Esophagus muscularis mucosa (tissue), 4 donors: ENCODE results near the gene NDUFAF2. TPM values are rescaled to one million over a fixed set of nuclear protein-coding genes. Genes with fewer than 3 reads are reported as not detected.
"Not testable (repeated sequence)": the region's sequence is repeated elsewhere in the genome, so short reads cannot be mapped to it uniquely, and the experiment has no call there.

Experiments
- DNase-seq: peaks from one replicate; pipeline ENCODE4 v3.0.0-alpha.2; 2017; ENCODE audit errors: extremely low spot score
- H3K27ac ChIP-seq, 4 donors: fragments of 200-600 bp; sonication (generic); replicated peaks in 1 of 4; 1 replicate in 3 of 4; 2 replicates in 1 of 4; pipeline ENCODE4 v1.5.1; 2016 to 2019; ENCODE audit warnings: mild to moderate bottlenecking in 1 of 4
- H3K27me3 ChIP-seq, 4 donors: fragments of 200-600 bp; sonication (generic); one replicate each; pipeline versions ENCODE4 v1.5.1 to v1.6.0; 2016 to 2019
- H3K36me3 ChIP-seq, 4 donors: fragments of 200-600 bp; sonication (generic); one replicate each; pipeline ENCODE4 v1.5.1; 2016 to 2019
- H3K4me1 ChIP-seq, 4 donors: fragments of 200-600 bp; sonication (generic); one replicate each; pipeline ENCODE4 v1.5.1; 2016 to 2019
- H3K4me3 ChIP-seq, 4 donors: fragments of 200-600 bp; sonication (generic); 1 replicate in 2 of 4; 2 replicates in 2 of 4; pipeline ENCODE4 v1.5.1; 2016 to 2019; ENCODE audit warnings: mild to moderate bottlenecking in 4 of 4, moderate library complexity in 1 of 4
- H3K9me3 ChIP-seq, 4 donors: fragments of 200-600 bp; sonication (generic); 1 replicate in 3 of 4; 2 replicates in 1 of 4; pipeline ENCODE4 v1.5.1; 2016 to 2019
- EP300 ChIP-seq: sonication (generic); formaldehyde crosslinking; IDR thresholded peaks from one replicate; pipeline ENCODE4 v1.6.1; 2017; ENCODE audit warnings: antibody characterized with exemption
- POLR2A ChIP-seq: fragments of 450-650 bp; IDR thresholded peaks from one replicate; pipeline ENCODE4 v1.6.1; 2017; ENCODE audit warnings: antibody characterized with exemption, moderate library complexity, mild to moderate bottlenecking, low read depth
- POLR2AphosphoS5 ChIP-seq, 2 donors: sonication (generic); formaldehyde crosslinking; IDR thresholded peaks; one replicate each; pipeline ENCODE4 v1.6.1; 2017; ENCODE audit warnings: antibody characterized with exemption in 2 of 2
- WGBS: methylation state at CpG from one replicate; pipeline ENCODE4 v1.1.5; 2018; 5-methylcytosine and 5-hydroxymethylcytosine counted together
- intact Hi-C: fragments of 100-400 bp; cut with DNase I; formaldehyde crosslinking; loops from one replicate; pipeline ENCODE4 v1.15.1; 2023
- total RNA-seq, 4 donors: library from RNA; depleted of rRNA; stranded (reverse); fragments of >200 nt; gene quantifications; one replicate each; pipeline versions ENCODE4 v1.1.0 to v1.2.1, GENCODE V29; 2016
- TF ChIP-seq, protein P1 (sequence below), 3 experiments: fragments of 200-600 bp in 2 of 3; fragments of 450-650 bp in 1 of 3; sonication (generic) in 2 of 3; IDR thresholded peaks; one replicate each; pipeline ENCODE4 v1.5.1; 2017 to 2019; ENCODE audit warnings: antibody characterized with exemption in 3 of 3, mild to moderate bottlenecking in 2 of 3, moderate library complexity in 1 of 3

NDUFAF2 gene
- total RNA-seq, 4 donors from 2014 or later, result 29.4 to 42.8 (median 39.6) TPM

DNA sequence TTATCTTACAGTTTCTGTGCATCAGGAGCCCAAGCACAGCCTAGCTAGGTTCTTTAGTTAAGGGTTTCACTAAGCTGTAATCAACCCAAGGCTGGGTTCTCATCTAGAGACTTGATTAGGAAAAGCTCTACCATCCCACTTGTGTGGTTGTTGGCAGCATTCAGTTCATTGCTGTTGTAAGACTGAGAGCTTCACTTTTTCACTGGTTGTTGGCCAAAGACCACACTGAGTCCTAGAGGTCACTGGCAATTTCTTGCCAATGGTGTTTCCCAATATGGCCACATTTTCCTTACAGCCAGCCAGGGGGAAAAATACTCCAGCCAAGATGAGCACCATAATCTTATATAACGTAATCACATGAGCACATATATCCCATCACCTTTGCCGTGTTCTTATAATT lies 142.9 kb downstream of the NDUFAF2 start:
- no peaks in the 10 kb centered on the region for H3K4me1 ChIP-seq
- peaks cover 0 to 3% (median 0%) of the 10 kb centered on the region in 4 donors for H3K36me3 ChIP-seq
- no peaks in the 10 kb centered on the region for H3K27me3 ChIP-seq
- peaks cover 0 to 8% (median 0%) of the 10 kb centered on the region in 4 donors for H3K9me3 ChIP-seq
- 50% methylated on average over 2 of the region's 2 CpGs for WGBS
- DNase-seq, result no peak
- intact Hi-C loops, result no loop called here
- TF ChIP-seq, protein P1, sequence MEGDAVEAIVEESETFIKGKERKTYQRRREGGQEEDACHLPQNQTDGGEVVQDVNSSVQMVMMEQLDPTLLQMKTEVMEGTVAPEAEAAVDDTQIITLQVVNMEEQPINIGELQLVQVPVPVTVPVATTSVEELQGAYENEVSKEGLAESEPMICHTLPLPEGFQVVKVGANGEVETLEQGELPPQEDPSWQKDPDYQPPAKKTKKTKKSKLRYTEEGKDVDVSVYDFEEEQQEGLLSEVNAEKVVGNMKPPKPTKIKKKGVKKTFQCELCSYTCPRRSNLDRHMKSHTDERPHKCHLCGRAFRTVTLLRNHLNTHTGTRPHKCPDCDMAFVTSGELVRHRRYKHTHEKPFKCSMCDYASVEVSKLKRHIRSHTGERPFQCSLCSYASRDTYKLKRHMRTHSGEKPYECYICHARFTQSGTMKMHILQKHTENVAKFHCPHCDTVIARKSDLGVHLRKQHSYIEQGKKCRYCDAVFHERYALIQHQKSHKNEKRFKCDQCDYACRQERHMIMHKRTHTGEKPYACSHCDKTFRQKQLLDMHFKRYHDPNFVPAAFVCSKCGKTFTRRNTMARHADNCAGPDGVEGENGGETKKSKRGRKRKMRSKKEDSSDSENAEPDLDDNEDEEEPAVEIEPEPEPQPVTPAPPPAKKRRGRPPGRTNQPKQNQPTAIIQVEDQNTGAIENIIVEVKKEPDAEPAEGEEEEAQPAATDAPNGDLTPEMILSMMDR (IDR thresholded peaks at IDR 0.05), result no peak
- TF ChIP-seq EP300 (no peak), POLR2A (no peak), POLR2AphosphoS5 (IDR thresholded peaks at IDR 0.05) (no peak)
- H3K27ac ChIP-seq, result no peak overlapping the region
- no peak overlapping the region for H3K4me3 ChIP-seq

DNA sequence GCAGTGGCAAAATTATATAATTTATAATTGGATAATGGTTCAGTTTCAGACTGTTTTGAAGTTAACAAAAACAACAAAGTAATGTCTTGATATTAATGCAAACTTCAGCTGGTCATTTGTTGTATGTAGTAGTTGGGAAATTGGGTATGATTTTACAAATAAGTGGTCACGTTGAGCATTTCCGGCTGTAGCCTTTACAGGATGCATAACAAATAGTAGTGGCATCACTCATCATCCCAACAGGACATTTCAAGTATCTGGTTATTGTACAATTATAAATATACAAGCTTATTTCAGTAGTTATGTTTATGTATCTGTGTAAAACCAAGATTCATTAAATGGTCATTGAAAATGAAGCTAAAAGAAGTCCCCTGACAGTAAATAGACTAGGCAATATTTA lies 144.3 kb downstream of the NDUFAF2 start:
- DNase-seq, result no peak
- peaks cover 0 to 8% (median 0%) of the 10 kb centered on the region in 4 donors for H3K9me3 ChIP-seq
- no peak overlapping the region for H3K27ac ChIP-seq
- intact Hi-C loops, result no loop called here
- 77% methylated on average over 2 of the region's 2 CpGs for WGBS
- H3K27me3 ChIP-seq, result no peaks in the 10 kb centered on the region
- TF ChIP-seq POLR2AphosphoS5 (IDR thresholded peaks at IDR 0.05) (no peak), EP300 (no peak), POLR2A (no peak)
- TF ChIP-seq, protein P1 (IDR thresholded peaks at IDR 0.05), result no peak
- no peaks in the 10 kb centered on the region for H3K4me1 ChIP-seq
- H3K36me3 ChIP-seq, result no peaks in the 10 kb centered on the region
- no peak overlapping the region for H3K4me3 ChIP-seq

DNA sequence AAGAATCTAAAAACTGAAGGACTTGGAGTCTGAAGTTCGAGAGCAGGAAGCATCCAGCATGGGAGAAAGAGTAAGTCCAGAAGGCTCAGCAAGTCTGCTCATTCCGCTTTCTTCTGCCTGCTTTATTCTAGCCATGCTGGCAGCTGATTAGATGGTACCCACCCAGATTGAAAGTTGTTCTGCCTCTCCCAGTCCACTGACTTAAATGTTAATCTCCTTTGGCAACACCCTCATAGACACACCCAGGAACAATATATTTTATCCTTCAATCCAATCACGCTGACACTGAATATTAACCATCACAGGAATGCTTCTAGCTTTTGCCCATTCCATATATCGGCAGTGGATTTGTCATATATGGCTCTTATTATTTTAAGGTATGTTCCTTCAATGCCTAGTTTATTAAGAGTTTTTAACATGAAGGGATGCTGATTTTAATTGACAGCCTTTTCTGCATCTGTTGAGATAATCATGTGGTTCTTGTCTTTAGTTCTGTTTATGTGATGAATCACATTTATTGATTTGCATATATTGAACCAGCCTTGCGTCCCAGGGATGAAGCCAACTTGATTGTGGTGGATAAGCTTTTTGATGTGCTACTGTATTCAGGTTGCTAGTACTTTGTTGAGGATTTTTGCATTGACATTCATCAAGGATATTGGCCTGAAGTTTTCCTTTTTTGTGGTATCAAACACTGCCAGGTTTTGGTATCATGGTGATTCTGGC lies 148.2 kb downstream of the NDUFAF2 start:
- H3K27me3 ChIP-seq, H3K9me3 ChIP-seq, H3K4me3 ChIP-seq, intact Hi-C loops, H3K27ac ChIP-seq, DNase-seq, H3K4me1 ChIP-seq, H3K36me3 ChIP-seq: not testable (repeated sequence)
- WGBS, result 96% methylated on average over 5 of the region's 5 CpGs

- no peaks in the 10 kb centered on the region for H3K27me3 ChIP-seq
- intact Hi-C loops, result no loop called here
- no peak overlapping the region for H3K4me3 ChIP-seq
- H3K9me3 ChIP-seq, result no peaks in the 10 kb centered on the region
- no peak for TF ChIP-seq POLR2A
- no peak for TF ChIP-seq POLR2AphosphoS5 (IDR thresholded peaks at IDR 0.05)
- TF ChIP-seq, protein P1 (IDR thresholded peaks at IDR 0.05), result no peak
- TF ChIP-seq EP300, result no peak
- WGBS, result 98% methylated on average over 2 of the region's 2 CpGs
- no peak overlapping the region for H3K27ac ChIP-seq
- peaks cover 0 to 14% (median 0%) of the 10 kb centered on the region in 4 donors for H3K36me3 ChIP-seq
- H3K4me1 ChIP-seq, result peaks cover 0 to 4% (median 0%) of the 10 kb centered on the region in 4 donors
- DNase-seq, result no peak
These were observed 152.5 kb downstream of the NDUFAF2 start for GRCh38 chr5:61097465-61097864.

- no peak for DNase-seq
- Histone ChIP-seq H3K4me1 (peaks cover 0 to 4% (median 0%) of the 10 kb centered on the region in 4 donors), H3K36me3 (peaks cover 0 to 14% (median 0%) of the 10 kb centered on the region in 4 donors), H3K27me3 (no peaks in the 10 kb centered on the region), H3K27ac (no peak overlapping the region), H3K4me3 (no peak overlapping the region), H3K9me3 (no peaks in the 10 kb centered on the region)
- intact Hi-C loops, result no loop called here
- TF ChIP-seq EP300 (no peak), POLR2A (no peak), POLR2AphosphoS5 (IDR thresholded peaks at IDR 0.05) (no peak)
- TF ChIP-seq, protein P1 (IDR thresholded peaks at IDR 0.05), result no peak
- 91% methylated on average over 1 of the region's 1 CpG for WGBS
These were observed 153.4 kb downstream of the NDUFAF2 start for GRCh38 chr5:61098251-61098995.
